Activated T-helper 1 cell treated with anti-CD3 and anti-CD28 coated beads, Interleukin-12 subunit alpha, Interleukin-12 subunit beta, Interleukin-2, Interleukin-4 antibody, amounts not matched to agents 30 ng/mL and 10 ng/mL and 1 ng/mL, durations not matched to agents 14 hours and 24 hours and 36 hours (primary cell): ENCODE measurements around the gene OLR1. TPM values are rescaled to one million over a fixed set of nuclear protein-coding genes. Genes with fewer than 3 reads are reported as not detected.
A peak's percentile ranks its signal among the peaks of the same experiment; 100 is the strongest.
"Not testable (repeated sequence)": the region's sequence is repeated elsewhere in the genome, so short reads cannot be mapped to it uniquely, and the experiment has no call there.

Experiments used
- DNase-seq: peaks from one replicate; pipeline ENCODE4 v3.0.0; 2021; ENCODE audit warnings: low spot score
- H3K27ac Mint-ChIP-seq: one replicate; pipeline ENCODE4 v1.8.0; 2021; ENCODE audit warnings: mild to moderate bottlenecking, mixed read lengths
- H3K27me3 Mint-ChIP-seq: one replicate; pipeline ENCODE4 v1.8.0; 2022; ENCODE audit warnings: mild to moderate bottlenecking, moderate library complexity, mixed read lengths; ENCODE audit not compliant: insufficient read depth
- H3K36me3 Mint-ChIP-seq: one replicate; pipeline ENCODE4 v1.8.0; 2021; ENCODE audit warnings: low read depth, mixed read lengths
- H3K4me1 Mint-ChIP-seq: one replicate; pipeline ENCODE4 v1.8.0; 2021; ENCODE audit warnings: low read depth, mixed read lengths
- H3K4me3 Mint-ChIP-seq: one replicate; pipeline ENCODE4 v1.8.0; 2021; ENCODE audit warnings: mild to moderate bottlenecking, moderate library complexity, mixed read lengths
- H3K9me3 Mint-ChIP-seq: one replicate; pipeline ENCODE4 v1.8.0; 2021; ENCODE audit warnings: mixed read lengths
- intact Hi-C: fragments of 100-400 bp; cut with micrococcal nuclease; formaldehyde crosslinking; loops from one replicate; pipeline ENCODE4 v1.15.1; 2024
- total RNA-seq: library from RNA; stranded (reverse); gene quantifications from 2 replicates; pipeline ENCODE4 v1.2.3, GENCODE V29; 2022

The OLR1 gene
- total RNA-seq: not detected in 2 replicates

DNA sequence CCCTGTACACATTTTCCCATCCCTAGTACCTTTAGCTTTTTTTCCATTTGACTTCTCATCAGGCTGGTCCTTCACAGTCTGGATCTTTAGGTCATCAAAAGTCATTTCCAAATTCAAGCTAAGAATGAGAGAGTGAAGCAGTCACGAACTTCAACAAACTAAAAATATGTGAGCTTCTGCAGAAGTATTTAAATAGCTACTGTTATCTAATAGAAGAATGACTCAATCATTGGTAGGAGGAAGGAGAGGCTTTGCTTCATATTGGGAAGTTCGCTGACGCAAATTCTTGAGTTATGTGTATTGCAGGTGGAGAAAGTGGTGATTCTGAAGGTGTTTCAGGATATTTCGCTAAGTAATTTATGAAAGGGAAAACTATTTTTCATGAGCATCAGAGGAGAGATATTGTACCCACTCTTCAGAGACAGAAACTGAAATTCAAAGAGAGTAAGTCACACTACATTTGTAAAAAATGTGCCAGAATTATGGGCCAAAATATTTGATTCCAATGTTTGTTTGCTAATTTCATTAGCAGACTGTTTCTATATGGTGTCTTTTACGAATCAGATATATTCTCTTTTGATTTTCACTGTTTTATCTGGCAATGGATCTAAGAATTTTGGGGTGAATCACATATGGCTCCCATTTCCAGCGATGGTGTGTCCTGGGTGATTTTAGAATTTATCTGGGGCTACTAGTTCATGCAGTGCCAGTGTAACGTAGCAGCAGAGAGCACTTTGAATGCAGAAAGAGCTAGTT is at the start of gene OLR1:
TSS of gene OLR1 (minus strand) at position 160 of the 756 bp plus-strand sequence. CDS start at position 105, 55 bp downstream.
- intact Hi-C loops: no loop called here
- Mint-ChIP-seq H3K27me3 (peaks cover 20% of the 10 kb centered on the region), H3K4me1 (no peaks in the 10 kb centered on the region), H3K36me3 (no peaks in the 10 kb centered on the region), H3K4me3 (no peak within 1 kb of the TSS), H3K27ac (no peak within 1 kb of the TSS), H3K9me3 (no peaks in the 10 kb centered on the region)
- DNase-seq: no peak

- Mint-ChIP-seq H3K4me1 (peaks cover under 1% of the 10 kb centered on the region), H3K27ac (no peak overlapping the region), H3K4me3 (no peak overlapping the region), H3K9me3 (no peaks in the 10 kb centered on the region), H3K27me3 (peaks cover 2% of the 10 kb centered on the region), H3K36me3 (peaks cover 25% of the 10 kb centered on the region)
- intact Hi-C loops: no loop called here
- no peak for DNase-seq
Observed at GRCh38 chr12:10220398-10221077, 48.6 kb upstream of the OLR1 start.

DNA sequence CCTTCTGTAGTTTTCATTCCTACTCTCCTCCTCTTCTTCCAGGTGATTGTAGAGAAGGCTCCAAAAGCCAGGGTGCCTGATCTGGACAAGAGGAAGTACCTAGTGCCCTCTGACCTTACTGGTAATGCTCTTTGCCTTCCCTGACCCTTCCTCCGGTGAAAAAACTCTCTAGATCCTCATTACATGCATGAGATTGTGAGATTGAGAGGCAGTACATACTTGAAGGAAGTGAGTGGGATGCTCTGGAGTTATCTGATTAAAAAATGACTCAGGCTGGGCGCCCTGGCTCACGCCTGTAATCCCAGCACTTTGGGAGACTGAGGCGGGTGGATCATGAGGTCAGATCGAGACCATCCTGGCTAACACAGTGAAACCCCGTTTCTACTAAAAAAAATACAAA is 46.1 kb upstream of the OLR1 start:
- intact Hi-C loops: loop anchor here (10.0 kb wide), 1 partner anchor 563 kb away; no protein-coding TSS in a partner anchor
- no peak for DNase-seq
- Mint-ChIP-seq H3K4me3 (no peak overlapping the region), H3K9me3 (no peaks in the 10 kb centered on the region), H3K27ac (no peak overlapping the region), H3K27me3 (peaks cover 13% of the 10 kb centered on the region), H3K4me1 (peaks cover 24% of the 10 kb centered on the region), H3K36me3 (peaks cover 16% of the 10 kb centered on the region)

DNA sequence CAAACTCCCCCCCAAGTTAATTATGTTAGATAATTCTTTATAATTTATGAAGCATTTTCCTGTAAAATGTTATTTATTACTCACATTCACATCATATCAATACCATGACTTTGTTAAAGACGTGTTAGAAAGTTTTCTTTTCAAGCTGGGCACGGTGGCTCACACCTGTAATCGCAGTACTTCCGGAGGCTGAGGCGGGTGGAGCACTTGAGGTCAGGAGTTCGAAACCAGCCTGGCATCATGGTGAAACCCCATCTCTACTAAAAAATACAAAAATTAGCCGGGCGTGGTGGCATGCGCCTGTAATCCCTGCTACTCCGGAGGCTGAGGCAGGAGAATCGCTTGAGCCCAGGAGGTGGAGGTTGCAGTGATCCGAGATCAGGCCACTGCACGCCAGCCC is 44.0 kb upstream of the OLR1 start:
- not testable (repeated sequence) for DNase-seq, H3K4me3 Mint-ChIP-seq, H3K9me3 Mint-ChIP-seq, H3K27ac Mint-ChIP-seq, H3K36me3 Mint-ChIP-seq
- intact Hi-C loops: loop anchor here (10.0 kb wide), 1 partner anchor 561 kb away; no protein-coding TSS in a partner anchor
- peaks cover 32% of the 10 kb centered on the region for H3K4me1 Mint-ChIP-seq
- peaks cover 13% of the 10 kb centered on the region for H3K27me3 Mint-ChIP-seq

DNA sequence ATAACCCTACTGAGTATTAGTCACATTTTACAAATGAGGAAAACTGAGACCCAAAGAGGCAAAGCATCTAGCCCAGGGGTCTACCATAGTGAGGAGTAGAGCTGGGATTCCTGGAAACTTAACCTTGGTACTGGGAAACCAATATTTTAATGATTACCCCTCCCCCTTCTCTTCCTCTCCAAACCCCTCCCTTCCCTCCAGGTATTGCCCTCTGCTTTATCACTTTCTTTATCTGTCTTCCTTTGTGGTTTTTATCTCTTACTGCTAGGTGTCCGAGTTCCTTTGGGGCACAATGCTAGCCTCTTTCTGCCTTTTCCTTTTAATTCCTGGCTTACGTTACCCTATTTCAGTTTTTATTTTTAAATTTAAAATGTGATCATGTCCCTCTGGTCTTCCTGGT is 43.5 kb upstream of the OLR1 start:
- intact Hi-C loops: loop anchor here (10.0 kb wide), 1 partner anchor 561 kb away; no protein-coding TSS in a partner anchor
- H3K27me3 Mint-ChIP-seq: peaks cover 16% of the 10 kb centered on the region
- H3K9me3 Mint-ChIP-seq: no peaks in the 10 kb centered on the region
- no peak for DNase-seq
- peaks cover 32% of the 10 kb centered on the region for H3K4me1 Mint-ChIP-seq
- no peak overlapping the region for H3K27ac Mint-ChIP-seq
- H3K36me3 Mint-ChIP-seq: peaks cover 2% of the 10 kb centered on the region
- H3K4me3 Mint-ChIP-seq: no peak overlapping the region

DNA sequence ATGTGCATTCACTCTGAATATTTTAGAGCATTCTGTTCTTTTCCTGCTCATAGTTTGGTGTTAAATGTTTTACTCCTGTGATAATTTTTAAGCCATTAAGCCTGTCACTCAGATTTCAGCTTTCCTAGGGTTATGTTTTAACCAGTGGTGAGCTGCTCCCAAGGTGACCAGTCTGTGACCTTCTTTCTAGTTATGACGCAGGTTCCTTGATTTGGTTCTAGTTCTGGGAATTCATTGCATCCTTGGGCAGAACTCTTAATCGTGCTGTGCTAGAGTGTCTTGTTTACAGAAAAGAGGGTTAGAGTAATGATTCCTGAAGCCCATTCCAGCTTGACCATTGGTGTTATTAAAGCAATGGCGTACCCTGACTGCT is 42.9 kb upstream of the OLR1 start:
- Mint-ChIP-seq H3K9me3 (no peaks in the 10 kb centered on the region), H3K36me3 (no peaks in the 10 kb centered on the region), H3K4me1 (peaks cover 32% of the 10 kb centered on the region), H3K27me3 (peaks cover 16% of the 10 kb centered on the region), H3K27ac (no peak overlapping the region), H3K4me3 (peak overlapping the region; percentile 0)
- DNase-seq: no peak
- intact Hi-C loops: loop anchor here (5.0 to 10.0 kb wide), 2 partner anchors 463 to 560 kb away; no protein-coding TSS in a partner anchor

DNA sequence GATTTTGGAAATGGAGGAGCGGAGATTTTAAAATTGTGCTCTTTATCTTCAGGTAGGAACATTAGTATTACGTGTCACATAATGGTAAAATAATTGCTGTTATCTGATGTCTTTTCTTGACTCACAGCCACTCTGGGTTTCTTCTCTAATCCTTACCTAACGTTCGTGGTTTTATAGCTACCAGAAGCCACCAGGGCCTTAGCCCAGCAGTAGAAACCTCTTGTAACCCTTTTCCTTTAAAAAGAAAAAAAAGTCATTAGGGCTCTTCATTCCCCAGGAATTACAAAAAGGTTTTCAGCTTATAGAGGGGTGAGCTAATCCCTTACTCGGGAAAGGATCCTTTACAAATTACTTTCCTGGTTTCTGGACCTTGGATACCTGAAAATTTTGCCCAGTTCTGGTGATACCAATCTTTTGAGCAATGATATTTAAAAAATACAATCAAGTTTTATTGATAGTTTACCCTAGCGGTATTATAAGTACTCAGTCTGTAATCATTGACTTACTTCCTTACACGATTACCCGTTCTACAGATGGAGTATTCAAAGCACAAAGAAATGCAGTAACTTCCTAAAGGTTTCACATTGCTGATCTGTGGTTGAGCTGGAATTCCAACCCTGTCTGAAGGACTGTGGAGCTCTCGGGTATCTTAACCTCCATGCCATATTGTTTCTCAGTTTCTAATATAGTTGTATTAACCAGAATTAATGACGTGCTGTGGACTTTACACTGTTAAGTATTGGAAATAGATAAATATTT is 42.4 kb upstream of the OLR1 start:
- H3K27ac Mint-ChIP-seq: peak overlapping the region; percentile 77
- H3K4me1 Mint-ChIP-seq: peaks cover 32% of the 10 kb centered on the region
- intact Hi-C loops: loop anchor here (5.0 to 10.0 kb wide), 2 partner anchors 462 to 560 kb away; no protein-coding TSS in a partner anchor
- no peak for DNase-seq
- H3K9me3 Mint-ChIP-seq: no peaks in the 10 kb centered on the region
- H3K27me3 Mint-ChIP-seq: peaks cover 16% of the 10 kb centered on the region
- no peaks in the 10 kb centered on the region for H3K36me3 Mint-ChIP-seq
- peak overlapping the region; percentile 84 for H3K4me3 Mint-ChIP-seq

DNA sequence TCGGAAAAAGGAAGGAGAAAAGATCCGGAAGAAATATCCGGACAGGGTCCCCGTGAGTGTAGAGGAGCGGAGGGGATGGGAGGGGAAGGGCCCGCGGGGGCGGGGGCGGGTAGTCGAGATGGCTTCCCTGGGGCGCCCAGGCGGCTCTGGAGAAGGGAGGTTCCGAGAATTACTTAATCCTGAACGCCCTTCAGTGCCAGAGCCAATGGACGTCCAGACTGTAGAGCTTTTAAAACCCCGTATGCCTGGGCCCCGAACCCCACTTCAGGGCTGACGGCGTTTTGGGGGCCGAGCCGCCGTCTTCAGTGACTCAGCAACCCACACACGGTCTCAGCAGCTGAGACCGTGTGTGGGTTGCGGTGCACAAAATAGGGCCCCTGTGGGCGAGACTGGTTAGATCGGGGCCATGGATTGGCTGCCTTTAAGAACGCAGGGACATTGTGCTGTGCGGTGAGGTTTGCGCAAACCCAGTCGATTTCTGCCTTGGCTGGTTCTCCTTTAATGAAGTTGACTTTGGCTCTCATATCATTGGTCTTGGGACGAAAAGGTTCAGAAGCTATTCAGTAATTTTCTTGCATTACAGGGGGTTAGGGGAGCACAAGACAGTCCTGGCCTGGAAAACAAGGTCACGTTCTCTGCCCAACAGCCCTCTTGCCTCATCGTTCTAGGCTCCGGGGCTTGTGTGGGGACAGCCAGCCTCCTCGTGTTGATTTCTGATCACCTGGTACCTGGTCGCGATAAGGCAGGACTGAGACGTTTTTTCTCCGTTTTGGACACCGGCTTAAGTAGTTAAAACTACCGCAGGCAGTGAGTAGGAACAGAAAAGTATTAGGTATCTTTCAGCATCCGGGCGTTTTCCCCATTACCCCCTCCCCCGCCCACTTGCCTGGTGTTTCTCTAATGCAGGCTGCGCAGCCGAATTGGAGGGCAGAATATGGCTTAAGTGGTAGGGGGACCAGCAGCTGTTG is 41.5 kb upstream of the OLR1 start:
- Mint-ChIP-seq H3K27ac (peak overlapping the region; percentile 77), H3K9me3 (no peaks in the 10 kb centered on the region), H3K4me3 (peak overlapping the region; percentile 84), H3K27me3 (peaks cover 16% of the 10 kb centered on the region), H3K4me1 (peaks cover 32% of the 10 kb centered on the region), H3K36me3 (no peaks in the 10 kb centered on the region)
- intact Hi-C loops: loop anchor here (1.0 to 10.0 kb wide), 9 partner anchors 61 to 1189 kb away; partner anchors contain the start of genes MAGOHB and STYK1
- peak; percentile 48 for DNase-seq

DNA sequence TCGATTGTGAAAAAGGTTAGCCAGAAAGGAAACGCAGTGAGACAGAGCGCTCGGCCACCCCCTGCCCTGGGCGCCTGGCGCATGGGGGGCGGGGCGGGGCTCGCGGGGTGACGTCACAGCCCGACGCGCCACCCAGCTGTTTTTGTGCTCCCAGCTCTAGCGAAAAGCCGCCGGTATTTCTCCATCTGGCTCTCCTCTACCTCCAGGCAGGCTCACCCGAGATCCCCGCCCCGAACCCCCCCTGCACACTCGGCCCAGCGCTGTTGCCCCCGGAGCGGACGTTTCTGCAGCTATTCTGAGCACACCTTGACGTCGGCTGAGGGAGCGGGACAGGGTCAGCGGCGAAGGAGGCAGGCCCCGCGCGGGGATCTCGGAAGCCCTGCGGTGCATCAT is 40.8 kb upstream of the OLR1 start, which contains the start of gene GABARAPL1:
TSS of gene GABARAPL1 (plus strand) at position 139 of the 393 bp plus-strand sequence. CDS start at position 392, 253 bp downstream.
- peak within 1 kb of the TSS; percentile 93 for H3K27ac Mint-ChIP-seq
- peaks cover 32% of the 10 kb centered on the region for H3K4me1 Mint-ChIP-seq
- peak within 1 kb of the TSS; percentile 84 for H3K4me3 Mint-ChIP-seq
- peak; percentile 67 for DNase-seq
- H3K27me3 Mint-ChIP-seq: peaks cover 20% of the 10 kb centered on the region
- intact Hi-C loops: loop anchor here (1.0 to 10.0 kb wide), 11 partner anchors 60 to 1188 kb away; partner anchors contain the start of genes CLEC2B, MAGOHB and STYK1
- H3K36me3 Mint-ChIP-seq: no peaks in the 10 kb centered on the region
- no peaks in the 10 kb centered on the region for H3K9me3 Mint-ChIP-seq

DNA sequence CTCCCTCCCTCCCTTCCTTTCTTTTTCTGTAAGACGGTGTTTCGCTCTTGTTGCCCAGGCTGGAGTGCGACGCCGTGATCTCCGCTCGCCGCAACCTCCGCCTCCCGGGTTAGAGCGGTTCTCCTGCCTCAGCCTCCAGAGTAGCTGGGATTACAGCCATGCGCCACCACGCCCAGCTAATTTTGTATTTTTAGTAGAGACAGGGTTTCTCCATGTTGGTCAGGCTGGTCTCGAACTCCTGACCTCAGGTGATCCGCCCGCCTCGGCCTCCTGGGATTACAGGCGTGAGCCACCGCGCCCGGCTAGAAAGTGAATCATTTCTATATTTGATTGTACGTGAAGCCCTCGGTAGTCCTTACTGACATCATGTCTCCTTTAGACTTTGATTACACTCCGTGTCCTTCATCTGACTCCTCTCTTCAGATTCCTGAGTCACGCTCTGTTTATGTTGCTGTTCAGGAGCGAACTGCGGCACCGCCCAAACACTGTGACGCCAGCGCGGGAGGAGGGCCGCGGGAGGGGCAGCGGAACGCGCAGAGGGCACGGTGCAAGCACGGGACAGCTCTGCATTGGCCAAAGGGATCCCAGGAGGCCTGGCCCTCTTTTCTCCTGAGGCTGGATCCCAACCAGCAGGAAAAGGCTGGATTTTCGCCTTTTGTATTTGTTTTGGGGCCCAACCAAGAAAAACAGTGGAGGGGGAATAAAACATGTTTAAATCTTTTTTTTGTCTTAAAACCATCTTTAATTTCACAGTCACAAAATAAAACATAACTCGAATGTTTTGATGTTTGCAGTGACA is 40.2 kb upstream of the OLR1 start:
- Mint-ChIP-seq H3K4me1 (peaks cover 32% of the 10 kb centered on the region), H3K9me3 (no peaks in the 10 kb centered on the region), H3K27ac (peak overlapping the region; percentile 93), H3K27me3 (peaks cover 25% of the 10 kb centered on the region), H3K36me3 (no peaks in the 10 kb centered on the region), H3K4me3 (peak overlapping the region; percentile 84)
- peak; percentile 76 for DNase-seq
- intact Hi-C loops: loop anchor here (1.0 to 10.0 kb wide), 9 partner anchors 59 to 1187 kb away; partner anchors contain the start of genes CLEC2B and MAGOHB
